ENCODE data around the gene BANK1. TPM values are rescaled to one million over a fixed set of nuclear protein-coding genes. Genes with fewer than 3 reads are reported as not detected.

The BANK1 gene
- total RNA-seq, 2 experiments from 2014 or later, result not detected

GRCh38 chr4:101777431-101777830 lies 13.1 kb upstream of the BANK1 start:
- Histone ChIP-seq H3K36me3 (ENCODE audit: insufficient read depth, low read length) (no peaks in the 10 kb centered on the region), H3K79me2 (ENCODE audit: insufficient read depth, low read depth, low read length) (no peaks in the 10 kb centered on the region), H3K4me1 (ENCODE audit: insufficient read depth, low read length, poor library complexity, severe bottlenecking) (no peaks in the 10 kb centered on the region), H3K9me2 (ENCODE audit: insufficient read depth, low read length) (no peaks in the 10 kb centered on the region), H3K4me3 (ENCODE audit: low read depth, low read length, poor library complexity, severe bottlenecking) (no peak overlapping the region), H3K27ac (ENCODE audit: low read depth, low read length, poor library complexity, severe bottlenecking) (no peak overlapping the region), H2AFZ (ENCODE audit: low read length) (no peak overlapping the region), H3K4me2 (ENCODE audit: low read length) (no peak overlapping the region), H4K20me1 (ENCODE audit: insufficient read depth, low read length) (no peaks in the 10 kb centered on the region), H3K9me3 (ENCODE audit: low read length) (no peaks in the 10 kb centered on the region)
- TF ChIP-seq, protein P1, sequence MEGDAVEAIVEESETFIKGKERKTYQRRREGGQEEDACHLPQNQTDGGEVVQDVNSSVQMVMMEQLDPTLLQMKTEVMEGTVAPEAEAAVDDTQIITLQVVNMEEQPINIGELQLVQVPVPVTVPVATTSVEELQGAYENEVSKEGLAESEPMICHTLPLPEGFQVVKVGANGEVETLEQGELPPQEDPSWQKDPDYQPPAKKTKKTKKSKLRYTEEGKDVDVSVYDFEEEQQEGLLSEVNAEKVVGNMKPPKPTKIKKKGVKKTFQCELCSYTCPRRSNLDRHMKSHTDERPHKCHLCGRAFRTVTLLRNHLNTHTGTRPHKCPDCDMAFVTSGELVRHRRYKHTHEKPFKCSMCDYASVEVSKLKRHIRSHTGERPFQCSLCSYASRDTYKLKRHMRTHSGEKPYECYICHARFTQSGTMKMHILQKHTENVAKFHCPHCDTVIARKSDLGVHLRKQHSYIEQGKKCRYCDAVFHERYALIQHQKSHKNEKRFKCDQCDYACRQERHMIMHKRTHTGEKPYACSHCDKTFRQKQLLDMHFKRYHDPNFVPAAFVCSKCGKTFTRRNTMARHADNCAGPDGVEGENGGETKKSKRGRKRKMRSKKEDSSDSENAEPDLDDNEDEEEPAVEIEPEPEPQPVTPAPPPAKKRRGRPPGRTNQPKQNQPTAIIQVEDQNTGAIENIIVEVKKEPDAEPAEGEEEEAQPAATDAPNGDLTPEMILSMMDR (conservative IDR thresholded peaks at IDR 0.05; ENCODE audit: low read length), result no peak
- no peak for TF ChIP-seq EZH2phosphoT487 (IDR thresholded peaks at IDR 0.05; ENCODE audit: borderline replicate concordance, low read depth, low read length)
- no TSS peak for BruUV-seq (replicated peaks)
- DNase-seq (ENCODE audit: low spot score), result no peak
- CTCF ChIA-PET (ENCODE audit: unreplicated experiment), result no interaction called here
- intact Hi-C loops (cut with micrococcal nuclease; ENCODE audit: unreplicated experiment), result no loop called here
- POLR2A ChIA-PET, result interaction anchor here (0.6 kb wide), 2 partner anchors 109 to 761 kb away, joined by 5 to 8 read pairs; no protein-coding TSS in a partner anchor

DNA sequence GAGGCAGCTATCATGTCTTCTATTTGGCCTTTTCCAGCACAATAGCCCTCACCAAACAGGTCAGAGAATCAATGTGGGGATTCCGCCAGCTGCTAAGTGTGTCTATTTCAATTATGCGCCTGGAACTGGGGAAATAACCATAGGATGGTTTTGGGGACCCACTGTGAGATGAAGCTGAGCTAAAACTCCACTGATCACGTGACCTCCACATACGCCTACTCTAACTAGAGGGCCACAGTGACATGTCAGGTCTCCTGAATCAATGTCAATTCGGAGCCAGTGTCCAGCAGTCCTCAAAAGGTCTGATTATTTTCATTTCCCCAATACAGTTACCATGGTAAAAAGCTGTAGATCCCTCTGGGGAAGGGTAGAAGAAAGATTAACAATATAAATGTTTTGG lies 10.2 kb upstream of the BANK1 start:
- no peak overlapping the region for H3K27ac ChIP-seq (ENCODE audit: low read depth, low read length, poor library complexity, severe bottlenecking)
- no peaks in the 10 kb centered on the region for H3K79me2 ChIP-seq (ENCODE audit: insufficient read depth, low read depth, low read length)
- H3K4me1 ChIP-seq (ENCODE audit: insufficient read depth, low read length, poor library complexity, severe bottlenecking), result no peaks in the 10 kb centered on the region
- no peak overlapping the region for H3K4me3 ChIP-seq (ENCODE audit: low read depth, low read length, poor library complexity, severe bottlenecking)
- H2AFZ ChIP-seq (ENCODE audit: low read length), result no peak overlapping the region
- no peaks in the 10 kb centered on the region for H3K36me3 ChIP-seq (ENCODE audit: insufficient read depth, low read length)
- no peaks in the 10 kb centered on the region for H3K9me3 ChIP-seq (ENCODE audit: low read length)
- H4K20me1 ChIP-seq (ENCODE audit: insufficient read depth, low read length), result no peaks in the 10 kb centered on the region
- intact Hi-C loops (cut with micrococcal nuclease; ENCODE audit: unreplicated experiment), result no loop called here
- no TSS peak for BruUV-seq (replicated peaks)
- ChIA-PET POLR2A (interaction anchor here (0.6 kb wide), 1 partner anchor 219 kb away, joined by 7 read pairs; no protein-coding TSS in a partner anchor), CTCF (ENCODE audit: unreplicated experiment) (no interaction called here)
- no peaks in the 10 kb centered on the region for H3K9me2 ChIP-seq (ENCODE audit: insufficient read depth, low read length)
- DNase-seq (ENCODE audit: low spot score), result no peak
- no peak overlapping the region for H3K4me2 ChIP-seq (ENCODE audit: low read length)
- TF ChIP-seq, protein P1 (conservative IDR thresholded peaks at IDR 0.05; ENCODE audit: low read length), result no peak
- no peak for TF ChIP-seq EZH2phosphoT487 (IDR thresholded peaks at IDR 0.05; ENCODE audit: borderline replicate concordance, low read depth, low read length)

GRCh38 chr4:101782546-101782945 lies 8.0 kb upstream of the BANK1 start:
- Histone ChIP-seq H3K27ac (ENCODE audit: low read depth, low read length, poor library complexity, severe bottlenecking) (no peak overlapping the region), H3K4me2 (ENCODE audit: low read length) (no peak overlapping the region), H3K9me3 (ENCODE audit: low read length) (no peaks in the 10 kb centered on the region), H4K20me1 (ENCODE audit: insufficient read depth, low read length) (no peaks in the 10 kb centered on the region), H3K4me3 (ENCODE audit: low read depth, low read length, poor library complexity, severe bottlenecking) (no peak overlapping the region), H2AFZ (ENCODE audit: low read length) (no peak overlapping the region), H3K36me3 (ENCODE audit: insufficient read depth, low read length) (no peaks in the 10 kb centered on the region), H3K79me2 (ENCODE audit: insufficient read depth, low read depth, low read length) (no peaks in the 10 kb centered on the region), H3K9me2 (ENCODE audit: insufficient read depth, low read length) (no peaks in the 10 kb centered on the region), H3K4me1 (ENCODE audit: insufficient read depth, low read length, poor library complexity, severe bottlenecking) (no peaks in the 10 kb centered on the region)
- no peak for TF ChIP-seq EZH2phosphoT487 (IDR thresholded peaks at IDR 0.05; ENCODE audit: borderline replicate concordance, low read depth, low read length)
- TF ChIP-seq, protein P1 (conservative IDR thresholded peaks at IDR 0.05; ENCODE audit: low read length), result no peak
- CTCF ChIA-PET (ENCODE audit: unreplicated experiment), result no interaction called here
- BruUV-seq (replicated peaks), result no TSS peak
- POLR2A ChIA-PET, result interaction anchor here (0.6 kb wide), 1 partner anchor 36 kb away, joined by 3 read pairs; no protein-coding TSS in a partner anchor
- intact Hi-C loops (cut with micrococcal nuclease; ENCODE audit: unreplicated experiment), result no loop called here
- DNase-seq (ENCODE audit: low spot score), result no peak
